ENCODE data around the gene SEC14L3. TPM values are rescaled to one million over a fixed set of nuclear protein-coding genes. Genes with fewer than 3 reads are reported as not detected.
A peak's percentile ranks its signal among the peaks of the same experiment; 100 is the strongest.

The SEC14L3 gene
- total and polyA plus RNA-seq, 2 donors from 2014 or later: not detected

GRCh38 chr22:30425327-30425615, 46.5 kb downstream of the SEC14L3 start:
- Histone ChIP-seq H3K4me1 (ENCODE audit: control insufficient read depth in 2 of 3, insufficient read depth in 2 of 3, low read depth in 1 of 3, low read length in 3 of 3) (peaks cover 0 to 26% (median 11%) of the 10 kb centered on the region in 3 donors), H3K9ac (ENCODE audit: low read length in 3 of 3) (peak overlapping the region in 2 of 3 donors; percentile 28 to 62), H3K27ac (ENCODE audit: low read depth in 2 of 2, low read length in 2 of 2) (peak overlapping the region in 1 of 2 donors; percentile 66), H3K4me3 (ENCODE audit: low read length in 3 of 3) (peak overlapping the region; percentile 52 to 73 (median 70)), H3K36me3 (ENCODE audit: control insufficient read depth in 2 of 3, insufficient read depth in 3 of 3, low read length in 3 of 3) (no peaks in the 10 kb centered on the region), H3K9me3 (ENCODE audit: control insufficient read depth in 2 of 3, insufficient read depth in 1 of 3, low read length in 3 of 3) (no peaks in the 10 kb centered on the region), H3K27me3 (ENCODE audit: control insufficient read depth, insufficient read depth, low read length) (no peaks in the 10 kb centered on the region)
- no peak for FAIRE-seq
- no peak for TF ChIP-seq CTCF (IDR thresholded peaks at IDR 0.05; ENCODE audit: borderline replicate concordance, extremely low read depth, insufficient read depth)
- intact Hi-C loops (cut with DNase I): no loop called here
- peak in 1 of 5 donors; percentile 61 for DNase-seq

GRCh38 chr22:30424534-30425326, 47.1 kb downstream of the SEC14L3 start:
- peak overlapping the region in 2 of 3 donors; percentile 0 to 89 for H3K9ac ChIP-seq (ENCODE audit: low read length in 3 of 3)
- peak overlapping the region in 2 of 3 donors; percentile 68 to 92 for H3K4me3 ChIP-seq (ENCODE audit: low read length in 3 of 3)
- H3K27ac ChIP-seq (ENCODE audit: low read depth in 2 of 2, low read length in 2 of 2): peak overlapping the region; percentile 93 to 98
- intact Hi-C loops (cut with DNase I): no loop called here
- DNase-seq: peak in 3 of 5 donors; percentile 40 to 62 (median 60)
- no peaks in the 10 kb centered on the region for H3K27me3 ChIP-seq (ENCODE audit: control insufficient read depth, insufficient read depth, low read length)
- no peaks in the 10 kb centered on the region for H3K9me3 ChIP-seq (ENCODE audit: control insufficient read depth in 2 of 3, insufficient read depth in 1 of 3, low read length in 3 of 3)
- H3K4me1 ChIP-seq (ENCODE audit: control insufficient read depth in 2 of 3, insufficient read depth in 2 of 3, low read depth in 1 of 3, low read length in 3 of 3): peaks cover 0 to 26% (median 11%) of the 10 kb centered on the region in 3 donors
- TF ChIP-seq CTCF (IDR thresholded peaks at IDR 0.05; ENCODE audit: borderline replicate concordance, extremely low read depth, insufficient read depth): no peak
- H3K36me3 ChIP-seq (ENCODE audit: control insufficient read depth in 2 of 3, insufficient read depth in 3 of 3, low read length in 3 of 3): no peaks in the 10 kb centered on the region
- no peak for FAIRE-seq

GRCh38 chr22:30423959-30424533, 47.8 kb downstream of the SEC14L3 start:
- Histone ChIP-seq H3K9ac (ENCODE audit: low read length in 3 of 3) (peak overlapping the region in 2 of 3 donors; percentile 27 to 89), H3K4me3 (ENCODE audit: low read length in 3 of 3) (peak overlapping the region; percentile 56 to 92 (median 68)), H3K27ac (ENCODE audit: low read depth in 2 of 2, low read length in 2 of 2) (peak overlapping the region; percentile 93 to 98), H3K9me3 (ENCODE audit: control insufficient read depth in 2 of 3, insufficient read depth in 1 of 3, low read length in 3 of 3) (no peaks in the 10 kb centered on the region), H3K4me1 (ENCODE audit: control insufficient read depth in 2 of 3, insufficient read depth in 2 of 3, low read depth in 1 of 3, low read length in 3 of 3) (peaks cover 0 to 26% (median 11%) of the 10 kb centered on the region in 3 donors), H3K27me3 (ENCODE audit: control insufficient read depth, insufficient read depth, low read length) (no peaks in the 10 kb centered on the region), H3K36me3 (ENCODE audit: control insufficient read depth in 2 of 3, insufficient read depth in 3 of 3, low read length in 3 of 3) (no peaks in the 10 kb centered on the region)
- intact Hi-C loops (cut with DNase I): no loop called here
- DNase-seq (peak; percentile 99 to 100 (median 100)), FAIRE-seq (peak; percentile 91)
- TF ChIP-seq CTCF (IDR thresholded peaks at IDR 0.05; ENCODE audit: borderline replicate concordance, extremely low read depth, insufficient read depth): peak; percentile 6
